Measurements from ENCODE around the gene C1S.

C1S gene

DNA sequence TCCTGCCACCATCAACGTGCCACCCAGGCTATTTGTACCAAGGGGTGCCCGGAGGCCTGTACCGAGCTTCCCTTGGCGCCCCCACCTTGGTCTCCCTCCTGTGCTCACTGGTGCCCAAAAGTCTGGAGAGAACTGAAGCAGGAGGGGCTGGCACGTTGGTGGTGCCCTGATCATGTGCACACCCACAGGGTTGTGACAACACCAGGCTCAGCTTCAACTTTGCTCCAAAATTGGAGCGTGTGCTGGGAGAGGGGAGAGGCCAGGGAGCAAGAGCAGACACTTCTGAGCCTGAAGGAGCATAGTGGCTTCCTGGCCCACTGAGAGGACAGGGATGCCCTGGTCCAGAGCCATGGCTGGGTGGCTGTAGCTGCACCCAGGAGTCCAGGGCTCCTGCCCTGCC lies 29.2 kb upstream of the C1S start:
- no peak overlapping the region for H4K12ac ChIP-seq (ENCODE audit: low read depth, low read length)
- no peak overlapping the region for H2AK5ac ChIP-seq (ENCODE audit: low read length)
- H3K9me3 ChIP-seq (ENCODE audit: insufficient read depth, low read depth, low read length): peaks cover 3% of the 10 kb centered on the region
- H3K79me1 ChIP-seq (ENCODE audit: low read length): no peaks in the 10 kb centered on the region
- no CpG with 5 or more reads among the region's 6 CpGs for WGBS (ENCODE audit: extremely low coverage, insufficient coverage, insufficient read length)
- H4K8ac ChIP-seq (ENCODE audit: low read depth, low read length): no peak overlapping the region
- no peak overlapping the region for H2BK5ac ChIP-seq (ENCODE audit: low read depth, low read length, poor library complexity)
- H3K4ac ChIP-seq (ENCODE audit: low read depth, low read length): no peak overlapping the region
- no peaks in the 10 kb centered on the region for H3K27me3 ChIP-seq (ENCODE audit: insufficient read depth, low read length)
- no peak overlapping the region for H3K4me3 ChIP-seq (ENCODE audit: low read depth, low read length)
- DNase-seq: no peak
- H3K27ac ChIP-seq (ENCODE audit: low read depth, low read length): no peak overlapping the region
- no peak overlapping the region for H3K14ac ChIP-seq (ENCODE audit: low read length)
- H2BK12ac ChIP-seq (ENCODE audit: low read length): no peak overlapping the region
- no peak overlapping the region for H4K91ac ChIP-seq (ENCODE audit: low read depth, low read length)
- H3K79me2 ChIP-seq (ENCODE audit: control insufficient read depth, insufficient read depth, low read length, poor library complexity): no peaks in the 10 kb centered on the region
- H3K9ac ChIP-seq (ENCODE audit: low read length): no peak overlapping the region
- H2BK120ac ChIP-seq (ENCODE audit: insufficient read depth, low read length, poor library complexity): no peak overlapping the region
- H2AFZ ChIP-seq (ENCODE audit: insufficient read depth, low read length, poor library complexity): no peak overlapping the region
- no peak overlapping the region for H3K23ac ChIP-seq (ENCODE audit: low read length)
- no peak overlapping the region for H3K18ac ChIP-seq (ENCODE audit: low read length)
- no peak overlapping the region for H3K4me2 ChIP-seq (ENCODE audit: low read length)
- H3K36me3 ChIP-seq (ENCODE audit: control insufficient read depth in 1 of 2, insufficient read depth in 2 of 2, low read length in 2 of 2): no peaks in the 10 kb centered on the region
- H3K4me1 ChIP-seq (ENCODE audit: control insufficient read depth in 1 of 2, insufficient read depth in 2 of 2, low read length in 2 of 2): no peaks in the 10 kb centered on the region

DNA sequence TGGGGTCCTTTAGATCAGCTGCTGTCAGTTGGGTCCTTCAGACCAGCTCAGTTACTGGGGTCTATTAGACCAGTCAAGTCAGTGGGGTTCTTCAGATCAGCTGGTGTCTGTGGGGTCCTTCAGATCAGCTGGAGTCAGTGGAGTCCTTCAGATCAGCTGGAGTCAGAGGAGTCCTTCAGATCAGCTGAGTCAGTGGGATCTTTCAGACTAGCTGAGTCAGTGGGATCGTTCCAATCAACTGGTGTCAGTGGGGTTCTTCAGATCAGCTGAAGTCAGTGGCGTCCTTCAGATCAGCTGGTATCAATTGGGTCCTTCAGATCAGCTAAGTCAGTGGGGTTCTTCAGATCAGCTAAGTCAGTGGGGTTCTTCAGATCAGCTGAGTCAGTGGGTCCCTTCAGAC lies 27.5 kb upstream of the C1S start:
- no CpG with 5 or more reads among the region's 2 CpGs for WGBS (ENCODE audit: extremely low coverage, insufficient coverage, insufficient read length)
- Histone ChIP-seq H3K27me3 (ENCODE audit: insufficient read depth, low read length) (no peaks in the 10 kb centered on the region), H2AFZ (ENCODE audit: insufficient read depth, low read length, poor library complexity) (no peak overlapping the region), H2AK5ac (ENCODE audit: low read length) (no peak overlapping the region), H2BK120ac (ENCODE audit: insufficient read depth, low read length, poor library complexity) (no peak overlapping the region), H3K79me2 (ENCODE audit: control insufficient read depth, insufficient read depth, low read length, poor library complexity) (no peaks in the 10 kb centered on the region), H4K8ac (ENCODE audit: low read depth, low read length) (no peak overlapping the region), H4K12ac (ENCODE audit: low read depth, low read length) (no peak overlapping the region), H3K14ac (ENCODE audit: low read length) (no peak overlapping the region), H3K27ac (ENCODE audit: low read depth, low read length) (no peak overlapping the region), H3K4ac (ENCODE audit: low read depth, low read length) (no peak overlapping the region), H3K4me3 (ENCODE audit: low read depth, low read length) (no peak overlapping the region), H3K23ac (ENCODE audit: low read length) (no peak overlapping the region), H3K9ac (ENCODE audit: low read length) (no peak overlapping the region), H2BK12ac (ENCODE audit: low read length) (no peak overlapping the region), H3K4me1 (ENCODE audit: control insufficient read depth in 1 of 2, insufficient read depth in 2 of 2, low read length in 2 of 2) (no peaks in the 10 kb centered on the region), H3K18ac (ENCODE audit: low read length) (no peak overlapping the region), H3K79me1 (ENCODE audit: low read length) (no peaks in the 10 kb centered on the region), H4K91ac (ENCODE audit: low read depth, low read length) (no peak overlapping the region), H3K36me3 (ENCODE audit: control insufficient read depth in 1 of 2, insufficient read depth in 2 of 2, low read length in 2 of 2) (no peaks in the 10 kb centered on the region), H2BK5ac (ENCODE audit: low read depth, low read length, poor library complexity) (no peak overlapping the region), H3K9me3 (ENCODE audit: insufficient read depth, low read depth, low read length) (peaks cover 3% of the 10 kb centered on the region), H3K4me2 (ENCODE audit: low read length) (no peak overlapping the region)
- DNase-seq: no peak

DNA sequence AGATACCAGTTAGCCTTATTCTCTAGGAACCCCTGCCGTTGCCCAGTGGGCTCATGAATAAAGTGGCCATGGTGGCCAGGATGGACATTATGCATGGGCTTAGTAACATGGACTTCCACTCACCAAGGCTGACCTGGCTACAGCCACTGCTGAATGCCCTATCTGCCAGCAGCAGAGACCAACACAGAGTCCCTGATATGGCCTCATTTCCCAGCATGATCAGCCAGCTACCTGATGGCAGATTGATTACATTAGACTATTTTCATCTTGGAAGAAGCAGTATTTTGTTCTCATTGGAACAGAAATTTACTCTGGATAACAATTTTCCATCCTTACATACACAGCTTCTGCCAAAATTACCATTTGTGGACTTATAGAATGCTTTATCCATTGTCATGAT lies 26.1 kb upstream of the C1S start:
- Histone ChIP-seq H2BK5ac (ENCODE audit: low read depth, low read length, poor library complexity) (no peak overlapping the region), H3K18ac (ENCODE audit: low read length) (no peak overlapping the region), H3K4ac (ENCODE audit: low read depth, low read length) (no peak overlapping the region), H3K4me1 (ENCODE audit: control insufficient read depth in 1 of 2, insufficient read depth in 2 of 2, low read length in 2 of 2) (no peaks in the 10 kb centered on the region), H3K23ac (ENCODE audit: low read length) (no peak overlapping the region), H3K14ac (ENCODE audit: low read length) (no peak overlapping the region), H2AK5ac (ENCODE audit: low read length) (no peak overlapping the region), H3K9me3 (ENCODE audit: insufficient read depth, low read depth, low read length) (peaks cover 5% of the 10 kb centered on the region), H2AFZ (ENCODE audit: insufficient read depth, low read length, poor library complexity) (no peak overlapping the region), H3K27ac (ENCODE audit: low read depth, low read length) (no peak overlapping the region), H4K12ac (ENCODE audit: low read depth, low read length) (no peak overlapping the region), H3K27me3 (ENCODE audit: insufficient read depth, low read length) (no peaks in the 10 kb centered on the region), H3K79me2 (ENCODE audit: control insufficient read depth, insufficient read depth, low read length, poor library complexity) (no peaks in the 10 kb centered on the region), H2BK12ac (ENCODE audit: low read length) (no peak overlapping the region), H4K8ac (ENCODE audit: low read depth, low read length) (no peak overlapping the region), H3K4me2 (ENCODE audit: low read length) (no peak overlapping the region), H3K79me1 (ENCODE audit: low read length) (no peaks in the 10 kb centered on the region), H4K91ac (ENCODE audit: low read depth, low read length) (no peak overlapping the region), H3K9ac (ENCODE audit: low read length) (no peak overlapping the region), H2BK120ac (ENCODE audit: insufficient read depth, low read length, poor library complexity) (no peak overlapping the region), H3K4me3 (ENCODE audit: low read depth, low read length) (no peak overlapping the region), H3K36me3 (ENCODE audit: control insufficient read depth in 1 of 2, insufficient read depth in 2 of 2, low read length in 2 of 2) (no peaks in the 10 kb centered on the region)
- no peak for DNase-seq
- no CpG with 5 or more reads among the region's 1 CpG for WGBS (ENCODE audit: extremely low coverage, insufficient coverage, insufficient read length)

DNA sequence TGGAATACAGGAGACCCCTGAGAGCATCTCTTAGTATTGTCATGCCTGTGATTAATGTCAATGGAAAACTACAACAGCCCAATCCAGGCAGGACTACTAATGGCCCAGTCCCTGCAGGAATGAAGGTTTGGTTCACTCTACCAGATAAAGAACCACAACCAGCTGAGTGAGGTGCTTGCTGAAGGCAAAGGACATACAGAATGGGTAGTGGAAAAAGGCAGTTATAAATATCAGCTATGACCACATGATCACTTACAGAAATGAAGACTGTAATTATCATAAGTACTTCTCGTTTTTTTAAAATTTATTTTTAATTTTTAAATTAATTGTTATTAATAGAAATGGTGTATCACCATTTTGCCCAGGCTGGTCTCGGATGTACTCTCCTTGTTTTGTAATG lies 25.1 kb upstream of the C1S start:
- no peak overlapping the region for H4K12ac ChIP-seq (ENCODE audit: low read depth, low read length)
- no peak overlapping the region for H3K18ac ChIP-seq (ENCODE audit: low read length)
- H3K27ac ChIP-seq (ENCODE audit: low read depth, low read length): no peak overlapping the region
- no peak overlapping the region for H2BK12ac ChIP-seq (ENCODE audit: low read length)
- H3K4me1 ChIP-seq (ENCODE audit: control insufficient read depth in 1 of 2, insufficient read depth in 2 of 2, low read length in 2 of 2): no peaks in the 10 kb centered on the region
- peaks cover 5% of the 10 kb centered on the region for H3K9me3 ChIP-seq (ENCODE audit: insufficient read depth, low read depth, low read length)
- H2AFZ ChIP-seq (ENCODE audit: insufficient read depth, low read length, poor library complexity): no peak overlapping the region
- no peak overlapping the region for H3K23ac ChIP-seq (ENCODE audit: low read length)
- H4K8ac ChIP-seq (ENCODE audit: low read depth, low read length): no peak overlapping the region
- H3K79me1 ChIP-seq (ENCODE audit: low read length): no peaks in the 10 kb centered on the region
- DNase-seq: no peak
- H3K36me3 ChIP-seq (ENCODE audit: control insufficient read depth in 1 of 2, insufficient read depth in 2 of 2, low read length in 2 of 2): no peaks in the 10 kb centered on the region
- H3K4ac ChIP-seq (ENCODE audit: low read depth, low read length): no peak overlapping the region
- no peaks in the 10 kb centered on the region for H3K27me3 ChIP-seq (ENCODE audit: insufficient read depth, low read length)
- no peak overlapping the region for H3K4me3 ChIP-seq (ENCODE audit: low read depth, low read length)
- no CpG with 5 or more reads among the region's 2 CpGs for WGBS (ENCODE audit: extremely low coverage, insufficient coverage, insufficient read length)
- no peaks in the 10 kb centered on the region for H3K79me2 ChIP-seq (ENCODE audit: control insufficient read depth, insufficient read depth, low read length, poor library complexity)
- no peak overlapping the region for H2BK120ac ChIP-seq (ENCODE audit: insufficient read depth, low read length, poor library complexity)
- H4K91ac ChIP-seq (ENCODE audit: low read depth, low read length): no peak overlapping the region
- H2AK5ac ChIP-seq (ENCODE audit: low read length): no peak overlapping the region
- no peak overlapping the region for H2BK5ac ChIP-seq (ENCODE audit: low read depth, low read length, poor library complexity)
- no peak overlapping the region for H3K14ac ChIP-seq (ENCODE audit: low read length)
- no peak overlapping the region for H3K4me2 ChIP-seq (ENCODE audit: low read length)
- H3K9ac ChIP-seq (ENCODE audit: low read length): no peak overlapping the region
